Measurements from ENCODE around the gene SPTLC2.
A peak's percentile ranks its signal among the peaks of the same experiment; 100 is the strongest.
"Not testable (repeated sequence)": the region's sequence is repeated elsewhere in the genome, so short reads cannot be mapped to it uniquely, and the experiment has no call there.

Gene SPTLC2

GRCh38 chr14:77588411-77589025 is 27.9 kb downstream of the SPTLC2 start:
- not testable (repeated sequence) for H3K9ac ChIP-seq (ENCODE audit: low read length in 2 of 2); H3K27ac ChIP-seq (ENCODE audit: low read length); H3K4me1 ChIP-seq (ENCODE audit: control insufficient read depth, insufficient read depth, low read length); H3K27me3 ChIP-seq (ENCODE audit: control insufficient read depth in 1 of 2, insufficient read depth in 2 of 2, low read length in 2 of 2); H3K4me3 ChIP-seq (ENCODE audit: low read length in 2 of 2); H3K9me3 ChIP-seq (ENCODE audit: control insufficient read depth in 2 of 2, low read length in 2 of 2); H3K36me3 ChIP-seq (ENCODE audit: control insufficient read depth in 2 of 2, insufficient read depth in 2 of 2, low read length in 2 of 2)

DNA sequence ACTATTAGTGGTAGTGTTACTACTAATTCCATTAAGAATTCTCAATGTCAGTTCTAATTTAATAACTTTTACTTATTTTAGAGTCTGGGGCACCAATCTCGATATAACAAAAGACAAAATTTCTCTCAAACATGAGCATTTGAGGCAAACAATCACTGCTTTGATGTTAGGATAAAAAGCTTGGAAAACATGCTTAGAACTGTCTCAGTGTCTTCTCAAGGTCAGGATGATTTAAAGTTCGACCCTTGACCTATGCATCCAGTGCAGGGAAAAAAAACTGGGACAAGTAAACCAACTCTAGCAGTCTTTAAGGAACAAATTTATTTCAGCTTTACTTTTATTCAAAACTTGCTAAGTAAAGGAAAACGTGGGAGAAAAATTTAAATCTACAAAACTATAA is 31.1 kb downstream of the SPTLC2 start:
- Histone ChIP-seq H3K4me3 (ENCODE audit: low read length in 2 of 2) (no peak overlapping the region), H3K4me1 (ENCODE audit: control insufficient read depth, insufficient read depth, low read length) (no peaks in the 10 kb centered on the region), H3K27ac (ENCODE audit: low read length) (no peak overlapping the region), H3K27me3 (ENCODE audit: control insufficient read depth in 1 of 2, insufficient read depth in 2 of 2, low read length in 2 of 2) (no peaks in the 10 kb centered on the region), H3K9ac (ENCODE audit: low read length in 2 of 2) (no peak overlapping the region), H3K36me3 (ENCODE audit: control insufficient read depth in 2 of 2, insufficient read depth in 2 of 2, low read length in 2 of 2) (no peaks in the 10 kb centered on the region), H3K9me3 (ENCODE audit: control insufficient read depth in 2 of 2, low read length in 2 of 2) (no peaks in the 10 kb centered on the region)

GRCh38 chr14:77584809-77585208 is 31.6 kb downstream of the SPTLC2 start:
- H3K36me3 ChIP-seq (ENCODE audit: control insufficient read depth in 2 of 2, insufficient read depth in 2 of 2, low read length in 2 of 2): no peaks in the 10 kb centered on the region
- no peak overlapping the region for H3K9ac ChIP-seq (ENCODE audit: low read length in 2 of 2)
- H3K27me3 ChIP-seq (ENCODE audit: control insufficient read depth in 1 of 2, insufficient read depth in 2 of 2, low read length in 2 of 2): no peaks in the 10 kb centered on the region
- H3K4me3 ChIP-seq (ENCODE audit: low read length in 2 of 2): no peak overlapping the region
- no peaks in the 10 kb centered on the region for H3K4me1 ChIP-seq (ENCODE audit: control insufficient read depth, insufficient read depth, low read length)
- H3K27ac ChIP-seq (ENCODE audit: low read length): no peak overlapping the region
- H3K9me3 ChIP-seq (ENCODE audit: control insufficient read depth in 2 of 2, low read length in 2 of 2): no peaks in the 10 kb centered on the region

DNA sequence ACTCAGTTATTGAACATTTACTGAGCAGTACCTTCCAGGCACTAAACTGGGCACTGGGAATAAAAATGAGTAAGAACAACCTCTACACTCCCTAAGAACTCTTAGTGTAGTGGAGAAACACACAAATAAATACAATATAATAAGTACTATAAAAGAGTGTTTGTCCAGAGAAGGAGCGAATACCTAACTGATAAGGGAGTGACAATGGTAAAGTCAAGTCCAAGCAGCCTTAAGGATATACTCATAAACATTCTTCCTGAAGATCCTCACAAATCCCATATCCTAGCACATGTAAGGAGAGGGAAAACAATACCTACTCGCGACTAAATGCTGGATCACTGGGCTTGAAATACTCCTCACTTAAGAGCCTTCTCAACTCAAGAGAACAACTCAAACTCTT is 32.8 kb downstream of the SPTLC2 start:
- no peaks in the 10 kb centered on the region for H3K27me3 ChIP-seq (ENCODE audit: control insufficient read depth in 1 of 2, insufficient read depth in 2 of 2, low read length in 2 of 2)
- H3K9ac ChIP-seq (ENCODE audit: low read length in 2 of 2): no peak overlapping the region
- no peak overlapping the region for H3K27ac ChIP-seq (ENCODE audit: low read length)
- no peaks in the 10 kb centered on the region for H3K4me1 ChIP-seq (ENCODE audit: control insufficient read depth, insufficient read depth, low read length)
- H3K9me3 ChIP-seq (ENCODE audit: control insufficient read depth in 2 of 2, low read length in 2 of 2): no peaks in the 10 kb centered on the region
- H3K4me3 ChIP-seq (ENCODE audit: low read length in 2 of 2): no peak overlapping the region
- H3K36me3 ChIP-seq (ENCODE audit: control insufficient read depth in 2 of 2, insufficient read depth in 2 of 2, low read length in 2 of 2): no peaks in the 10 kb centered on the region

- H3K27ac ChIP-seq (ENCODE audit: low read length): no peak overlapping the region
- H3K9ac ChIP-seq (ENCODE audit: low read length in 2 of 2): no peak overlapping the region
- H3K27me3 ChIP-seq (ENCODE audit: control insufficient read depth in 1 of 2, insufficient read depth in 2 of 2, low read length in 2 of 2): no peaks in the 10 kb centered on the region
- H3K4me3 ChIP-seq (ENCODE audit: low read length in 2 of 2): no peak overlapping the region
- H3K36me3 ChIP-seq (ENCODE audit: control insufficient read depth in 2 of 2, insufficient read depth in 2 of 2, low read length in 2 of 2): no peaks in the 10 kb centered on the region
- H3K9me3 ChIP-seq (ENCODE audit: control insufficient read depth in 2 of 2, low read length in 2 of 2): no peaks in the 10 kb centered on the region
- no peaks in the 10 kb centered on the region for H3K4me1 ChIP-seq (ENCODE audit: control insufficient read depth, insufficient read depth, low read length)
These were observed 33.9 kb downstream of the SPTLC2 start for GRCh38 chr14:77582511-77582910.

GRCh38 chr14:77580964-77581505 is 35.4 kb downstream of the SPTLC2 start:
- Histone ChIP-seq H3K4me3 (ENCODE audit: low read length in 2 of 2) (peak overlapping the region in 1 of 2 donors; percentile 35), H3K9ac (ENCODE audit: low read length in 2 of 2) (no peak overlapping the region), H3K4me1 (ENCODE audit: control insufficient read depth, insufficient read depth, low read length) (no peaks in the 10 kb centered on the region), H3K27ac (ENCODE audit: low read length) (no peak overlapping the region), H3K36me3 (ENCODE audit: control insufficient read depth in 2 of 2, insufficient read depth in 2 of 2, low read length in 2 of 2) (peaks cover 0 to 5% of the 10 kb centered on the region in 2 donors), H3K9me3 (ENCODE audit: control insufficient read depth in 2 of 2, low read length in 2 of 2) (no peaks in the 10 kb centered on the region), H3K27me3 (ENCODE audit: control insufficient read depth in 1 of 2, insufficient read depth in 2 of 2, low read length in 2 of 2) (no peaks in the 10 kb centered on the region)

DNA sequence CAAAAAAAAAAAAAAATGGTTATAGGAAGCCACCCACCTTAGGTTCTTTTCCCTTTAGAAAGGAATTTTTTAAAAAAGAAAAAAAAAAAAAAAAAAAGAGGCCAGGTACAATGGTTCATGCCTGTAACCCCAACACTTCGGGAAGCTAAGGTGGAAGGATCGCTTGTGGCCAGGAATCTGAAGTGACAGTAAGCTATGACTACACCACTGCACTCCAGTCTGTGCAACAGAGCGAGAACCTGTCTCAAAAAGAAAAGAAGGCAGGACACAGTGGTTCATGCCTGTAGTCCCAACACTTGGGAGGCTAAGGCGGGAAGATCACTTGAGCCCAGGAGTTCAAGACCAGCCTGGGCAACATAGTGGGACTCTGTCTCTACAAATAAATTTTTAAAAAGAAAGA is 36.0 kb downstream of the SPTLC2 start:
- H3K9me3 ChIP-seq (ENCODE audit: control insufficient read depth in 2 of 2, low read length in 2 of 2): no peaks in the 10 kb centered on the region
- peaks cover 0 to 7% of the 10 kb centered on the region in 2 donors for H3K36me3 ChIP-seq (ENCODE audit: control insufficient read depth in 2 of 2, insufficient read depth in 2 of 2, low read length in 2 of 2)
- H3K9ac ChIP-seq (ENCODE audit: low read length in 2 of 2): no peak overlapping the region
- no peak overlapping the region for H3K27ac ChIP-seq (ENCODE audit: low read length)
- H3K27me3 ChIP-seq (ENCODE audit: control insufficient read depth in 1 of 2, insufficient read depth in 2 of 2, low read length in 2 of 2): no peaks in the 10 kb centered on the region
- no peaks in the 10 kb centered on the region for H3K4me1 ChIP-seq (ENCODE audit: control insufficient read depth, insufficient read depth, low read length)
- no peak overlapping the region for H3K4me3 ChIP-seq (ENCODE audit: low read length in 2 of 2)

DNA sequence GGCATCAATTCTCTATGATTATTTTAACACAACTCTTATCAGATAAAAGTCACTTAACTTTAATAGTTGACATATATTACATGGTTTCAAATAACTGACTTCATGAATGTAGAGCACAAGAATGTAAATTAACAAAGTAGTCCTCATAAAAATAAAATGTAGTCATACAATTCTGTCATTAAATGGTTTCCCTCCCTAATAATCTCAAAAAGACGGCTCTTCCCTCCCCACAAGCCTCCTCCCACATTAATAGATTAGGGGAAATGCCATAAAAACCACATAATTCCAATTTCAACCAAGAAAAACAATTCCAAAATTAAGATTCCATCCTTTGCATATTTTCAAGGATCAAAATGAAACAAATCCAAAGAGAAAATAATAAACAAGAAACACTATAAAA is 36.7 kb downstream of the SPTLC2 start:
- no peaks in the 10 kb centered on the region for H3K9me3 ChIP-seq (ENCODE audit: control insufficient read depth in 2 of 2, low read length in 2 of 2)
- H3K27me3 ChIP-seq (ENCODE audit: control insufficient read depth in 1 of 2, insufficient read depth in 2 of 2, low read length in 2 of 2): no peaks in the 10 kb centered on the region
- no peak overlapping the region for H3K9ac ChIP-seq (ENCODE audit: low read length in 2 of 2)
- H3K4me3 ChIP-seq (ENCODE audit: low read length in 2 of 2): no peak overlapping the region
- no peaks in the 10 kb centered on the region for H3K4me1 ChIP-seq (ENCODE audit: control insufficient read depth, insufficient read depth, low read length)
- H3K27ac ChIP-seq (ENCODE audit: low read length): no peak overlapping the region
- peaks cover 0 to 8% of the 10 kb centered on the region in 2 donors for H3K36me3 ChIP-seq (ENCODE audit: control insufficient read depth in 2 of 2, insufficient read depth in 2 of 2, low read length in 2 of 2)

DNA sequence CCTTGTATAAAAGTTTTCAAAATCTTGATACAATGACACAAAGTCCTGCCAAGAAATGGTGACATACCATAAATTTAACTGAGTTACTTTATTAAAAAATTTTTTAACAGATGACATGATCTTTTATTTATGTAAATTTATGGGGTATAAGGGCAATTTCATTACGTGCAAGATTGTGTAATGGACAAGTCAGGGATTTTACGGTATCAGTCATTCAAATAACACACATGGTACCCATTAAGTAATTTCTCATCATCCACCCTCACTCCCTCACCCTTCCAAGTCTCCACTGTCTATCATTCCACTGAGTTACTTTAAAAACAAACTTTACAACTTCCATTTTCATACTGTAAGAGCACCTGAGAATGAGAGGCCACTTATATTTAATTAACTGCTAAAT is 37.4 kb downstream of the SPTLC2 start:
- peaks cover 0 to under 1% of the 10 kb centered on the region in 2 donors for H3K9me3 ChIP-seq (ENCODE audit: control insufficient read depth in 2 of 2, low read length in 2 of 2)
- no peak overlapping the region for H3K9ac ChIP-seq (ENCODE audit: low read length in 2 of 2)
- no peaks in the 10 kb centered on the region for H3K27me3 ChIP-seq (ENCODE audit: control insufficient read depth in 1 of 2, insufficient read depth in 2 of 2, low read length in 2 of 2)
- H3K4me3 ChIP-seq (ENCODE audit: low read length in 2 of 2): no peak overlapping the region
- peaks cover 0 to 8% of the 10 kb centered on the region in 2 donors for H3K36me3 ChIP-seq (ENCODE audit: control insufficient read depth in 2 of 2, insufficient read depth in 2 of 2, low read length in 2 of 2)
- no peak overlapping the region for H3K27ac ChIP-seq (ENCODE audit: low read length)
- no peaks in the 10 kb centered on the region for H3K4me1 ChIP-seq (ENCODE audit: control insufficient read depth, insufficient read depth, low read length)

DNA sequence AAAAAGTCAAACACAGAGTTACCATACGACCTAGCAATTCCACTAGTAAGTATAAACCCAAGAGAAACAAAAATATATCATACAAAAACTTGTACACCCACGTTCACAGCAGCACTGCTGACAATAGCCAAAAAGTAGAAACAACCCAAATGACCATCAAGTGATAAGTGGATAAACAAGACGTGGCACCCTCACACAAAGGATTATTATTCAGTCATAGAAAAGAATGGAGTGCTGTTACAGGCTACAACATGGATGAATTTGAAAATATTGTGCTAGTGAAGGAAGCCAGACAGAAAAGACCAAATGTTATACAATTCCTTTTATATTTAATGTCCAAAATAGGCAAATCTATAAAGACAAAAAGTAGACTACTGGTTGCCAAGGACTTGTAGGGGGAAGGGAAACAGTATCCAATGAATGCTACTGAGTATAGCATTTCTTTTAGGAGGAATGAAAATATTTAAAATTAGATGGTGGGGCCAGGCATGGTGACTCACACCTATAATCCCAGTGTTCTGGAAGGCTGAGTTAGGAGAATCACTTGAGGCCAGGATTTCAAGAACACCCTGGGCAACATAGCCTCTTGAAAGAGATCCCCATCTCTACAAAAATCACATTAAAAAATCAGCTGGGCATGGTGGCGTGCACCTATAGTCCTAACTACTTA is 41.9 kb downstream of the SPTLC2 start:
- Histone ChIP-seq H3K36me3 (ENCODE audit: control insufficient read depth in 2 of 2, insufficient read depth in 2 of 2, low read length in 2 of 2) (peaks cover 2 to 11% of the 10 kb centered on the region in 2 donors), H3K27me3 (ENCODE audit: control insufficient read depth in 1 of 2, insufficient read depth in 2 of 2, low read length in 2 of 2) (no peaks in the 10 kb centered on the region), H3K9ac (ENCODE audit: low read length in 2 of 2) (no peak overlapping the region), H3K9me3 (ENCODE audit: control insufficient read depth in 2 of 2, low read length in 2 of 2) (peaks cover 0 to 4% of the 10 kb centered on the region in 2 donors), H3K27ac (ENCODE audit: low read length) (no peak overlapping the region), H3K4me3 (ENCODE audit: low read length in 2 of 2) (no peak overlapping the region), H3K4me1 (ENCODE audit: control insufficient read depth, insufficient read depth, low read length) (no peaks in the 10 kb centered on the region)

DNA sequence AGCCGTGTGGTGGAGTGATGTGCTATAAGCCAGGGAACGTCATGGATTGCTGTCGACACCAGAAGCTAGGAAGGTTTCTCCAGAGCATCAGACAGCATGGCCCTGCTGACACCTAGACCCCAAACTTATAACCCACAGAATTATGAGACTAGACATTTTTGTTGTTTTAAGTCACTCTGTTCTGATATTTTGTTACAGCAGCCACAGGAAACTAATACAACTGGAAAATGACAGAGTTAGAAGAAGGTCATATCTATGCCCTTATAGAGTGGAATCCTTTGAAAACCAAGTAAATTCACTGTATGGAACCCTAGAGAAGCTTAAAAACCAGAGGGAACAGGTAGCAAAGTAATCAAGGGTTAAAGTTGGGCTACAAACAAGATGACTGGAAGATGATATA is 42.5 kb downstream of the SPTLC2 start:
- Histone ChIP-seq H3K4me3 (ENCODE audit: low read length in 2 of 2) (no peak overlapping the region), H3K36me3 (ENCODE audit: control insufficient read depth in 2 of 2, insufficient read depth in 2 of 2, low read length in 2 of 2) (peaks cover 2 to 11% of the 10 kb centered on the region in 2 donors), H3K9me3 (ENCODE audit: control insufficient read depth in 2 of 2, low read length in 2 of 2) (peaks cover 0 to 4% of the 10 kb centered on the region in 2 donors), H3K9ac (ENCODE audit: low read length in 2 of 2) (no peak overlapping the region), H3K4me1 (ENCODE audit: control insufficient read depth, insufficient read depth, low read length) (no peaks in the 10 kb centered on the region), H3K27ac (ENCODE audit: low read length) (no peak overlapping the region), H3K27me3 (ENCODE audit: control insufficient read depth in 1 of 2, insufficient read depth in 2 of 2, low read length in 2 of 2) (no peaks in the 10 kb centered on the region)

Measured in stomach smooth muscle (tissue), 2 donors.